ENCODE measurements around the gene AGBL2.
"Not testable (repeated sequence)": the region's sequence is repeated elsewhere in the genome, so short reads cannot be mapped to it uniquely, and the experiment has no call there.

The AGBL2 gene

GRCh38 chr11:47715082-47715669, at the start of gene AGBL2:
Gene AGBL2 (minus strand): TSS chr11:47715369. CDS start chr11:47714650, 719 bp downstream.
- no peak for TF ChIP-seq CTCF (IDR thresholded peaks at IDR 0.05; ENCODE audit: low read depth, low read length)
- DNase-seq (ENCODE audit: low read depth, low spot score), result peak; percentile 53
- peak within 1 kb of the TSS; percentile 69 for H3K4me3 ChIP-seq (ENCODE audit: low read depth, low read length)
- in situ Hi-C loops (cut with HindIII; ENCODE audit: low sequenced_read_pairs), result no loop called here

- in situ Hi-C loops (cut with HindIII; ENCODE audit: low sequenced_read_pairs); H3K4me3 ChIP-seq (ENCODE audit: low read depth, low read length); DNase-seq (ENCODE audit: low read depth, low spot score): not testable (repeated sequence)
Measured at GRCh38 chr11:47759291-47759690, 44.1 kb upstream of the AGBL2 start.

GRCh38 chr11:47756208-47756607, 41.0 kb upstream of the AGBL2 start:
- no peak for DNase-seq (ENCODE audit: low read depth, low spot score)
- no peak overlapping the region for H3K4me3 ChIP-seq (ENCODE audit: low read depth, low read length)
- in situ Hi-C loops (cut with HindIII; ENCODE audit: low sequenced_read_pairs), result no loop called here
- TF ChIP-seq CTCF (IDR thresholded peaks at IDR 0.05; ENCODE audit: low read depth, low read length), result no peak

- in situ Hi-C loops (cut with HindIII; ENCODE audit: low sequenced_read_pairs), result no loop called here
- no peak for TF ChIP-seq CTCF (IDR thresholded peaks at IDR 0.05; ENCODE audit: low read depth, low read length)
- H3K4me3 ChIP-seq (ENCODE audit: low read depth, low read length), result no peak overlapping the region
- no peak for DNase-seq (ENCODE audit: low read depth, low spot score)
Measured at GRCh38 chr11:47750725-47751124, 35.6 kb upstream of the AGBL2 start.

- in situ Hi-C loops (cut with HindIII; ENCODE audit: low sequenced_read_pairs); DNase-seq (ENCODE audit: low read depth, low spot score): not testable (repeated sequence)
Measured at GRCh38 chr11:47742494-47742893, 27.3 kb upstream of the AGBL2 start.

GRCh38 chr11:47737817-47738216, 22.6 kb upstream of the AGBL2 start:
- in situ Hi-C loops (cut with HindIII; ENCODE audit: low sequenced_read_pairs); H3K4me3 ChIP-seq (ENCODE audit: low read depth, low read length); DNase-seq (ENCODE audit: low read depth, low spot score): not testable (repeated sequence)

More at GRCh38 chr11:47742494-47742893, 27.3 kb upstream of the AGBL2 start:
- H3K4me3 ChIP-seq (ENCODE audit: low read depth, low read length), result not testable (repeated sequence)

GRCh38 chr11:47732271-47732670, 17.1 kb upstream of the AGBL2 start:
- no peak for TF ChIP-seq CTCF (IDR thresholded peaks at IDR 0.05; ENCODE audit: low read depth, low read length)
- no peak overlapping the region for H3K4me3 ChIP-seq (ENCODE audit: low read depth, low read length)
- no peak for DNase-seq (ENCODE audit: low read depth, low spot score)
- in situ Hi-C loops (cut with HindIII; ENCODE audit: low sequenced_read_pairs), result no loop called here

- no peak overlapping the region for H3K4me3 ChIP-seq (ENCODE audit: low read depth, low read length)
- no peak for TF ChIP-seq CTCF (IDR thresholded peaks at IDR 0.05; ENCODE audit: low read depth, low read length)
- in situ Hi-C loops (cut with HindIII; ENCODE audit: low sequenced_read_pairs), result no loop called here
- no peak for DNase-seq (ENCODE audit: low read depth, low spot score)
Measured at GRCh38 chr11:47731475-47731874, 16.3 kb upstream of the AGBL2 start.
